Cardiac muscle cell (in vitro differentiated cells and primary cell): ENCODE results near the gene CEP43. TPM values are rescaled to one million over a fixed set of nuclear protein-coding genes. Genes with fewer than 3 reads are reported as not detected.

ENCODE experiments used
- DNase-seq, 2 donors: peaks; one replicate each; pipeline versions ENCODE4 v3.0.0 to v3.0.0-alpha.2; 2010 to 2017; ENCODE audit warnings: low read depth in 1 of 2, low spot score in 1 of 2
- H3K27ac ChIP-seq: fragments of 200-600 bp; sonication (generic); 2 replicates; pipeline ENCODE4 v1.5.1; 2016
- H3K27me3 ChIP-seq: fragments of 200-600 bp; sonication (generic); 2 replicates; pipeline ENCODE4 v1.6.0; 2016; ENCODE audit warnings: control low read depth
- H3K36me3 ChIP-seq: fragments of 200-600 bp; sonication (generic); 2 replicates; pipeline ENCODE4 v1.5.1; 2016; ENCODE audit warnings: control low read depth
- H3K4me1 ChIP-seq: fragments of 200-600 bp; sonication (generic); 2 replicates; pipeline ENCODE4 v1.8.1; 2017; ENCODE audit warnings: low read depth, mild to moderate bottlenecking, mixed run types
- H3K4me3 ChIP-seq: fragments of 200-600 bp; sonication (generic); 2 replicates; pipeline ENCODE4 v1.5.1; 2016; ENCODE audit warnings: mild to moderate bottlenecking
- H3K9me3 ChIP-seq: fragments of 200-600 bp; sonication (generic); 2 replicates; pipeline ENCODE4 v1.5.1; 2017; ENCODE audit warnings: low read depth, mild to moderate bottlenecking, control low read depth
- polyA plus RNA-seq: library from polyadenylated mRNA; unstranded; fragments of >200 nt; fragmentation: Nextera tagmentation; extraction: Ambion mirVana; gene quantifications from 2 replicates; pipeline ENCODE4 v1.2.1, GENCODE V29; 2016
- total RNA-seq: library from RNA; depleted of rRNA; stranded (reverse); fragments of >200 nt; gene quantifications from 2 replicates; pipeline ENCODE4 v1.2.3, GENCODE V29; 2016
- TF ChIP-seq, protein P1 (sequence below): IDR thresholded peaks from 2 replicates; pipeline ENCODE4 v1.5.1; 2012; ENCODE audit warnings: low read depth, mild to moderate bottlenecking, low read length

CEP43 gene
- total and polyA plus RNA-seq, 2 experiments from 2014 or later = 18.3 to 26.1 TPM

DNA sequence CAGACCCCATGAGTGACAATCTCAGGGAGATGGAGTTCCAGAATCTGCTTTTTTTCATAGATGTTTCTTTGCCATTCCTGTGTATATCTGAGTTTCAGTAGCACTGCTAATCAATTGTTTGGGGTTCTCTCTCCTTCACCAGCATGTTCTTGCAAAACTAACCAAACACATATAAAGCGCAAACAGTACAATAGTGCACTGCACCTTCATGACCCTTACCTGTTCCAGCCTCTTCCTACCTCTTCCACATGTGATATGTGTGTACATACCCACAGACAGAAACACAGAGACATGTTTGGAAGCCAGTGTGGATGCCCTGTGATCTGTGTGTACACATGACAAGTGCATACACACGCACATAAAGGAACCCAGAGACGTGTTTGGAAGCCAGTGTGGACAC is 1.8 kb upstream of the CEP43 start:
- H3K27me3 ChIP-seq = no peaks in the 10 kb centered on the region

DNA sequence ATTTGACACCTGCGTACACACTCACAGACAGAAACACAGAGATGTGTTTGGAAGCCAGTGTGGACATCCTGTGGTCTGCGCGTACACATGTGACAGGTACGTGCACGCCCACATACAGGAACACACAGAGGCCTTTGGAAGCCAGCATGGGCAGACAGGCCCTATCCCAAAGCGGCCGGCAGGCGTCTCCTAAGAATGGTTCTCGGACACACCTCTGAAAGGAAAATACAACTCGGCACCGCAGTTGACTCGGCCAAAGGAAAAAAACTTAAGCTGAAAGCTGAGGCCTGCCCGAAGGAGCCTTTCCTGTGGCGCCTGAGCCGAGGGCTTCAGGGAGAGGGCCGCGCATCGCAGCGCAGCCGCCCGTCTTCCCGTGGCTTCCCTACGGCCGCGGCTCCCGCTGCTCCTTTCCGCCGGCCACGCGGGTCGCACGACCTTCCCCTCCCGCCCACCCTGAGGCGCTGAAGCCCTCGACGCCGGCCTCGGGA is 1.4 kb upstream of the CEP43 start:
- Histone ChIP-seq H3K27me3 (no peaks in the 10 kb centered on the region), H3K9me3 (no peaks in the 10 kb centered on the region), H3K27ac (no peak overlapping the region), H3K4me3 (peak overlapping the region; percentile 88), H3K36me3 (no peaks in the 10 kb centered on the region), H3K4me1 (peaks cover 10% of the 10 kb centered on the region)
- TF ChIP-seq, protein P1, sequence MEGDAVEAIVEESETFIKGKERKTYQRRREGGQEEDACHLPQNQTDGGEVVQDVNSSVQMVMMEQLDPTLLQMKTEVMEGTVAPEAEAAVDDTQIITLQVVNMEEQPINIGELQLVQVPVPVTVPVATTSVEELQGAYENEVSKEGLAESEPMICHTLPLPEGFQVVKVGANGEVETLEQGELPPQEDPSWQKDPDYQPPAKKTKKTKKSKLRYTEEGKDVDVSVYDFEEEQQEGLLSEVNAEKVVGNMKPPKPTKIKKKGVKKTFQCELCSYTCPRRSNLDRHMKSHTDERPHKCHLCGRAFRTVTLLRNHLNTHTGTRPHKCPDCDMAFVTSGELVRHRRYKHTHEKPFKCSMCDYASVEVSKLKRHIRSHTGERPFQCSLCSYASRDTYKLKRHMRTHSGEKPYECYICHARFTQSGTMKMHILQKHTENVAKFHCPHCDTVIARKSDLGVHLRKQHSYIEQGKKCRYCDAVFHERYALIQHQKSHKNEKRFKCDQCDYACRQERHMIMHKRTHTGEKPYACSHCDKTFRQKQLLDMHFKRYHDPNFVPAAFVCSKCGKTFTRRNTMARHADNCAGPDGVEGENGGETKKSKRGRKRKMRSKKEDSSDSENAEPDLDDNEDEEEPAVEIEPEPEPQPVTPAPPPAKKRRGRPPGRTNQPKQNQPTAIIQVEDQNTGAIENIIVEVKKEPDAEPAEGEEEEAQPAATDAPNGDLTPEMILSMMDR = peak; percentile 55
- peak; percentile 68 to 79 for DNase-seq

More for the DNA sequence above, 1.8 kb upstream of the CEP43 start:
- no peak for DNase-seq
- Histone ChIP-seq H3K27ac (no peak overlapping the region), H3K4me3 (no peak overlapping the region), H3K9me3 (no peaks in the 10 kb centered on the region), H3K36me3 (no peaks in the 10 kb centered on the region), H3K4me1 (peaks cover 10% of the 10 kb centered on the region)
- TF ChIP-seq, protein P1 = no peak

DNA sequence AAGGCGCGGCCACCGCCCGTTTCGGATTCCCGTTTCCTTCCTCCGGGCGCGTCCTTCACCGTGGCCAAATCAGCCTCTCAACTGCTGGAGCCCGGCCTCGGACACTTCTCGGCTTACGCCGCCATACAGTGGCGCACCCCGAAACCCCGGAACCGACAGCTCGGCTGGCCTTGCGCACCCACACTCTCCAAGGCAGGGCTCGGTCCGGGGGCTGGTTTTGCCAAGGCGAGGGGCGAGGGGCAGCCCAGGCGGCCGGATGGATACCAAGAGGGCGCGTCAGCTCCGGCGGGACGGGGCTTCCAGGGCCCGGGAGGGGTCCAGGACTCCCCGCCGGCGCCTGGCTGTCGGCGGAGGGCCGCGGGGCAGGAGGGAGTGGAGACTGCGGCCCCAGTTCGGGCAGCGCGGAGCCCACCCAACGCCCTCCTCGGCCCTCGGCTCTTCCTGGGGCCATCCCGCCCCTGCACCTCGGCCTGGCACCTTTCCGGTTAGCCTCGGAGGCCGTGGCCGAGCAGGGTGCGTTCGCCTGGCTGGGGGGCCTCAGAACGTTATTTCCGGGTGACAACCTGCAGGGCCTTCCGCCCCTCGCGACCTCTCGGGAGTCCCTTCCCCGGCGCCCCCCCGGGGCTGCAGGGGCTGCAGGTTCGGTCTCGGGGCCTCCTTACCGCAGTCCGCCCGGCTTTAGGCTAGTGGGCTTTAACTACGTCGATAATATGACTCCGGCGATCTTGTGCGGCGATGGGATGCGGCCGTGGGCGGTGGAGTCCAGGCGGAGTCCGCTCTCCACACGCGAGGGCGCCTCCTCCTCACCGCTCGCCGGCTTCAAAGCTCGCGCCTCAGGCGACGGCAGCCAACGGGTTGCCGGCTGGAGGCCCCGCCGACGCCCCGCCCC is 697 bp upstream of the CEP43 start:
- peaks cover 10% of the 10 kb centered on the region for H3K4me1 ChIP-seq
- no peak for DNase-seq
- no peaks in the 10 kb centered on the region for H3K36me3 ChIP-seq
- TF ChIP-seq, protein P1 = no peak
- no peaks in the 10 kb centered on the region for H3K9me3 ChIP-seq
- peak overlapping the region; percentile 88 for H3K4me3 ChIP-seq
- no peak overlapping the region for H3K27ac ChIP-seq
- no peaks in the 10 kb centered on the region for H3K27me3 ChIP-seq

DNA sequence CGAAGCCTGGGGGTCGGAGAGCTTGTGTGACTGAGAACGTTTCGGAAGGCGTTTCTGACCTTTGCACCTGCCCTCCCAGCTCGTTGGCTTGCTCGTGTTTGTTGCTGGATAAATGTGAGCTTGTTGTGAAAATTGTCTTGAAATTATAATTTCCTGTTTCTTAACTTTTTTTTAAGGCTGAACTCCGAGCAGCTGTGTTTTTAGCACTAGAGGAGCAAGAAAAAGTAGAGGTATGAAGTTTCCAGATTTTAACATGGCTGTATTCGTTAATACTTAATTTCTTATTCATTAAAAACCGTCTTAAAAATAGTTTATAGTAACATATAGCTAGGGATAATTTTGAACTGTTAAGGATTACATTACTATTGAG is 672 bp downstream of the CEP43 start:
- H3K4me1 ChIP-seq = peaks cover 10% of the 10 kb centered on the region
- H3K27me3 ChIP-seq = no peaks in the 10 kb centered on the region
- H3K9me3 ChIP-seq = no peaks in the 10 kb centered on the region
- DNase-seq = no peak
- TF ChIP-seq, protein P1 = no peak
- H3K27ac ChIP-seq = no peak overlapping the region
- peak overlapping the region; percentile 88 for H3K4me3 ChIP-seq
- H3K36me3 ChIP-seq = no peaks in the 10 kb centered on the region

DNA sequence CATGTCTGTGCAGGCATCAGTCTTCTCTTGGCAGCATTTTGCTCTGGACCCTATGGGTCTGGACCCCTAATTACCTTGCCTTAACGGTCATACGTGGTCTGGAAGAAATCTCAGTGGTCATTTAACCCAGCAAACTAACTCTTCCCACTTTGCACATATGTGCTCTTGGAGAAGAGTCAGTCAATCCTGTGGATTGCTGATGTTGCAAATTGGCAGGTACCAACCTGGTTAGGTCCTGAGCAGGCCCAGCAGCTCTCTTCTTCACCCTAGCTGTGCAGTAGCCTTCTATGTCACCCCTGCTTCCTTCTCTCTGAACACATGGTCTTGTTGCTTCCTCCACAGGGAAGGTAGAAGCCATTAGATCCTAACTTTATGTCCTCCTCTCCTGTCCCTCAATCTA is 1.6 kb downstream of the CEP43 start:
- no peak overlapping the region for H3K4me3 ChIP-seq
- no peaks in the 10 kb centered on the region for H3K9me3 ChIP-seq
- H3K36me3 ChIP-seq = no peaks in the 10 kb centered on the region
- H3K4me1 ChIP-seq = peaks cover 10% of the 10 kb centered on the region
- H3K27ac ChIP-seq = no peak overlapping the region
- DNase-seq = no peak
- TF ChIP-seq, protein P1 = no peak
- no peaks in the 10 kb centered on the region for H3K27me3 ChIP-seq
